ENCODE measurements around the gene EIF3K. TPM values are rescaled to one million over a fixed set of nuclear protein-coding genes. Genes with fewer than 3 reads are reported as not detected.

EIF3K gene
- total RNA-seq, 1 donor from 2014 or later, result 321 TPM

DNA sequence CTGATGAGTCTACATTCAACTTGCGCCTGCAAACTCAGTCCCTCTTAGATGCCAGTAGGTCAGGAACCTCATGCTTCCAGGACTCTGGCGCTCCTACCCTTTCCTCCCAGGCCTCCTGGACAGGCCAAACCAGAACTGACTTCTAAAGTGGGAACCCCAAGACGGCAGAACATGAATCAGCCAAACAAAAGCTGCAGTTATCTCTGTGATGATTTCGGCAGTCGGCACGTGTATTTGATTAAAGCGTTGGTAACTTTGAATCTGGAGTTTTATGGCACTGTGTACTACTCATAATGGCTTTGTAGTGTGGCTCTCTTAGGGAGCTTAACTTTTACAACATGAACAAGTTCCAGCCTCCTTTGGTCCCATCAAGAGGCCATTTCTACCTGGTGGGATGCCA lies 42.1 kb downstream of the EIF3K start:
- Mint-ChIP-seq H3K27me3 (no peaks in the 10 kb centered on the region), H3K36me3 (ENCODE audit: low read depth) (peaks cover 28% of the 10 kb centered on the region), H3K9me3 (no peaks in the 10 kb centered on the region), H3K27ac (no peak overlapping the region), H3K4me3 (no peak overlapping the region), H3K4me1 (peaks cover 53% of the 10 kb centered on the region)
- intact Hi-C loops (cut with micrococcal nuclease), result no loop called here
- no peak for DNase-seq

DNA sequence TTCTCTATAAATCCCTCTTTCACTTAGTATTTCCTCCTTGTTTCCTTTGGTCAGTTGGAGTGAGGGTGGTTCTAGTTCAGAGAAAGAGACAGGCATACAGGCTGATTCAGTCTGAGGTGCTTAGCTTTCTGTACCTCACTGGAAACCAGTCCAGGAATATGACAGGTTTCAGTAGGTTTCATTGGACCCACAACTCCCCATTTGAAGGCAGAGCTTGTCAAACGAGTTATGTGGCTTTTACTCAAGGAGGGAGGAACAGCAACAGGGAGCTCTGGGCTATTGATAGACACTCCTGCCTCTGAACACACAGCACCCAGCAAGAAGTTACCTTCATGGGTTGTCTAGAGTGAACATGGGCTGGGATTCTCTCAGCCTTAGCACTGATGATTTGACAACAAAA lies 43.0 kb downstream of the EIF3K start:
- intact Hi-C loops (cut with micrococcal nuclease), result no loop called here
- H3K27ac Mint-ChIP-seq, result no peak overlapping the region
- peaks cover 26% of the 10 kb centered on the region for H3K36me3 Mint-ChIP-seq (ENCODE audit: low read depth)
- H3K27me3 Mint-ChIP-seq, result no peaks in the 10 kb centered on the region
- peaks cover 53% of the 10 kb centered on the region for H3K4me1 Mint-ChIP-seq
- H3K4me3 Mint-ChIP-seq, result no peak overlapping the region
- H3K9me3 Mint-ChIP-seq, result no peaks in the 10 kb centered on the region
- DNase-seq, result no peak

DNA sequence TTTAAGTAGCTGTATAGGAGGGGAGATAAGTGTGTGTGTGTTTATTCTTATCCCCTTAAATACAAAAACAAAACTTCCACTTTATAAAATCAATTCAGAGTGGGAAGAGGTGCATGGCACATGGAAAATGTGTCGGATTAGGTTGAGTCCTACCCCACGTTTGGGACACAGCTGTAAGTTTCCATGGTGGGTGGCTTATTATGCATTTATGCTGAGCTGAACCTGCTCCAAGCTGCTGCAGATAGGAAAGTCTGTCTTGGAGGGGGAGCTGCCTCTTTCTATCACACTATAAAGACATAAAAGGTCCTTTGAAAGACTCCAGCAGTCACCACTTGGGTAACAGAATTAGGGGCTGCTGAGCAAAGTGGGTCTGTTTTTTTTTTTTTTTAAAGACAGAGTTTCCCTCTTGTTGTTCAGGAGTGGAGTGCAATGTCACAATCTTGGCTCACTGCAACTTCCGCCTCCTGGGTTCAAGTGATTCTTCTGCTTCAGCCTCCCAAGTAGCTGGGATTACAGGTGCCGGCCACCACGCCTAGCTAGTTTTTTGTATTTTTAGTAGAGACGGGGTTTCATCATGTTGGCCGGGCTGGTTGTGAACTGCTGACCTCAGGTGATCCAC lies 43.7 kb downstream of the EIF3K start:
- peaks cover 25% of the 10 kb centered on the region for H3K36me3 Mint-ChIP-seq (ENCODE audit: low read depth)
- no peaks in the 10 kb centered on the region for H3K9me3 Mint-ChIP-seq
- H3K27me3 Mint-ChIP-seq, result no peaks in the 10 kb centered on the region
- H3K27ac Mint-ChIP-seq, result no peak overlapping the region
- peaks cover 53% of the 10 kb centered on the region for H3K4me1 Mint-ChIP-seq
- DNase-seq, result no peak
- intact Hi-C loops (cut with micrococcal nuclease), result no loop called here
- H3K4me3 Mint-ChIP-seq, result no peak overlapping the region

DNA sequence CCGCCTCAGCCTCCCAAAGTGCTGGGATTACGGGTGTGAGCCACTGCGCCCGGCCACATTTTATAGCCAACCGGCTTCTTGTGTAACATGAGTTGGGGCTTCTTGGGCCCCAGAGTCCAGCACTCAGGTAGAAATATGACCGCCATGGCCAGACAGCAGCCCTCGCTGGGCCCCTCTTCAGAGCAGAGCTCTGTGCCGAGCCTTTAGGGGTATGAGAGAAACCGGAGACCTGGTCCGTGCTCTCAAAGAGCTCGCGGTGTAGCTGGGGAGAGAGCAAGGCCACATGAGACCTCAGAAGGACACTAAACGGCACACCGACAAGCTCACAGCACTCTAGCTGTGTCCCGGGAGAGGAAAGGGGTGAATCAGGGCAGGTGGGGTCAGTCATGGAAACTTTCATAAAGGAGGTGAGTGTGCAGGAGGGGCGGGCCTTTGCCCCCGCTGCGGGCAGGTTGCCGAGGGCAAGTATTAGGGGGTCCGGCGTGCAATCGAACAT lies 44.2 kb downstream of the EIF3K start:
- peaks cover 53% of the 10 kb centered on the region for H3K4me1 Mint-ChIP-seq

DNA sequence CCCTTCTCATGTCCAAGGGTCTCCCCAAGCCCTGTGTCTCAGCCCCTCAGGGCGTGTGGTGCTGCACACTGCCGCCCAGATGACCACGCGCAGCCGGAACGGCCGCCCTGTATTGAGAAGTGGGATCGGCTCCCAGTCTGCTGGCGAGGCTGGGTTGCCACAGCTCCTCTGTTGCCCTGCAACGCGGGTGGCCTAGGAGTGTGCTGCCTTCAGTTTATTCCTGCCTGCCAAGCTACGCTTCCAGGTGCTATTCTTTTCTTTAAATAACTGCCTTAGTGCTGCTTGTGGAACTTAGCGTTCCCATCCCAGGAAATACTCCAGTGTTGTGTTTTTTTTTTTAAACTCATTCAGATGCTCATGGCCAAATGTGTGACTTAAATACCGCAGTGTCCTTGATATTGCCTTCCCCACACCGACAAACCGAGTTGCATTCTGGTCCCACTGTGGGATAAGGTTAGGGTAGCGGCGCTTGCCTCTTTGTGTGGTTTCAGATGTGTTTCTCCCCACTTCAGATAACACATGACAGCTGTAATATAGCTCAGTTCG lies 45.0 kb downstream of the EIF3K start:
- peaks cover 55% of the 10 kb centered on the region for H3K4me1 Mint-ChIP-seq

More for the DNA sequence above, 44.2 kb downstream of the EIF3K start:
- no peak for DNase-seq
- intact Hi-C loops (cut with micrococcal nuclease), result no loop called here
- Mint-ChIP-seq H3K27ac (no peak overlapping the region), H3K36me3 (ENCODE audit: low read depth) (peaks cover 24% of the 10 kb centered on the region), H3K9me3 (no peaks in the 10 kb centered on the region), H3K27me3 (no peaks in the 10 kb centered on the region), H3K4me3 (no peak overlapping the region)

DNA sequence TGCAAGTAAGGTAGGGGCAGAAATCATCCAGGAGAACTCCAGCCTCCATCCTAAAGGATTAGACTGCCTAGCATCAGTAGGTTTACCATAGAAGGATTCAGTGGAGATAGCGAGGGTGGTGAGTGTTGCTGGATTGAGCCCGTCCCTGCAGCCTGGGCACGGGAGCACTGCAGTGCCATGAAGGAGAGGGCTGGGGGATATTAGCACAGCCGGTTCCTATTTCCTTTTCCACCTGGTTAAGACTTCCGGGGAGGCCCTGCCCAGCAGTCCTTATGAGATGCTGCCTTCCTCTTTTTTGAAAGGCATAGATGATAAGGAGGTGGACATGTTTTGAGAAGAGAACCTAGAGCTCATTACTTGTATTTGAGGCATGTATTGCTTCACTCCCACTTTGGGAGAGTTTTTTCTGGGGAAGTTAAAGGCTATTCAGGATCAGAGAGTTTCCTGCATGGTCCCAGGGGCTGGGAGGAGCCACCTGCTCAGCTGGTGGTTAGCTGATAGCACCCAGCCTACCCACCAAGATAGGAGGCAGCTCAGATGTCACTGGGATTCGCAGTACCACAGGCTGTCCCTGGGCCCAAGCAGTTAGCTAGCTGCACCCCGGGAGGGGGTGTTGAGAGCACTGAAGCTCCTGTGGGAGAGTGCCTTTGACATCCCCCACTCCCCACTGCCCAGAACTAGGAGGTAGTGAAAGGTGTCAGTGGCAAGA lies 45.7 kb downstream of the EIF3K start:
- Mint-ChIP-seq H3K27me3 (no peaks in the 10 kb centered on the region), H3K27ac (peak overlapping the region; percentile 19), H3K36me3 (ENCODE audit: low read depth) (peaks cover 29% of the 10 kb centered on the region), H3K4me3 (peak overlapping the region; percentile 5), H3K4me1 (peaks cover 61% of the 10 kb centered on the region), H3K9me3 (no peaks in the 10 kb centered on the region)
- intact Hi-C loops (cut with micrococcal nuclease), result no loop called here
- DNase-seq, result no peak

More for the DNA sequence above, 45.0 kb downstream of the EIF3K start:
- intact Hi-C loops (cut with micrococcal nuclease), result no loop called here
- Mint-ChIP-seq H3K36me3 (ENCODE audit: low read depth) (peaks cover 26% of the 10 kb centered on the region), H3K27me3 (no peaks in the 10 kb centered on the region), H3K27ac (no peak overlapping the region), H3K9me3 (no peaks in the 10 kb centered on the region), H3K4me3 (peak overlapping the region; percentile 5)
- DNase-seq, result no peak

DNA sequence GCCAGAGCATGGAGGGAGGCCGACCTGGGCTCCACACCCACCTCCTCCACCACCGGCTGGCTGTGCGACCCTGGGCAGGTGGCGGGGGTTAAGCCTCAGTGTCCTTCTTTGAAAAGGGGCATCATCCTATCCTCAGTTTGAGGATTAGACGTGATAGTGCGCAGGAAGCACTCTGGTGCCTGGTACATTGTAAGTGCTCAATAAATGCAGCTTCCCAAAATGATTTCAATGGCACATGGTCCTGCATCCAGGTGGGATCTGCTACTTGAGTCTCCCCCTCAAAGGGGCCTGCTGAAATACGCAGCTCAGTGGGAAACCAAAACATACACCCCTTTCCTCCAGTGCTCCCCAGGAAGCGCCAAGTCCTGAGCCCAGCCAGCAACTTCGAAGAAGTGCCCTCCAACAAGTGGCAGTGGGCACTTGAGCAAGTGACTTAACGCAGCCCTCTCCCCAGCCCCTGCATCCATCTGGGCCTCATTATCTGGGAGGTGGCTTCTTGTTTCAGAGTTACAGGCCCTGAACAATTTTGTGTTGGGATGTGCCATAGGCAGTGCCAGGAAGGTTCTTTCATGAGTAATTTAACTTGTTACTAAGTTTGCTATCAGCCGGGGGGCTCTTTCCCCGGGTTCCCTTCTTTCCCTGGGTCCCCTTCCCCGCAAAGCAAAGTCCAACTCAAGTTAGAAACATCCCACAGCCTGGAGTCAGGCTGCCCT lies 46.4 kb downstream of the EIF3K start:
- peak overlapping the region; percentile 16 for H3K27ac Mint-ChIP-seq
- DNase-seq, result no peak
- peaks cover 32% of the 10 kb centered on the region for H3K36me3 Mint-ChIP-seq (ENCODE audit: low read depth)
- no peak overlapping the region for H3K4me3 Mint-ChIP-seq
- H3K9me3 Mint-ChIP-seq, result no peaks in the 10 kb centered on the region
- peaks cover 68% of the 10 kb centered on the region for H3K4me1 Mint-ChIP-seq
- no peaks in the 10 kb centered on the region for H3K27me3 Mint-ChIP-seq
- intact Hi-C loops (cut with micrococcal nuclease), result no loop called here

DNA sequence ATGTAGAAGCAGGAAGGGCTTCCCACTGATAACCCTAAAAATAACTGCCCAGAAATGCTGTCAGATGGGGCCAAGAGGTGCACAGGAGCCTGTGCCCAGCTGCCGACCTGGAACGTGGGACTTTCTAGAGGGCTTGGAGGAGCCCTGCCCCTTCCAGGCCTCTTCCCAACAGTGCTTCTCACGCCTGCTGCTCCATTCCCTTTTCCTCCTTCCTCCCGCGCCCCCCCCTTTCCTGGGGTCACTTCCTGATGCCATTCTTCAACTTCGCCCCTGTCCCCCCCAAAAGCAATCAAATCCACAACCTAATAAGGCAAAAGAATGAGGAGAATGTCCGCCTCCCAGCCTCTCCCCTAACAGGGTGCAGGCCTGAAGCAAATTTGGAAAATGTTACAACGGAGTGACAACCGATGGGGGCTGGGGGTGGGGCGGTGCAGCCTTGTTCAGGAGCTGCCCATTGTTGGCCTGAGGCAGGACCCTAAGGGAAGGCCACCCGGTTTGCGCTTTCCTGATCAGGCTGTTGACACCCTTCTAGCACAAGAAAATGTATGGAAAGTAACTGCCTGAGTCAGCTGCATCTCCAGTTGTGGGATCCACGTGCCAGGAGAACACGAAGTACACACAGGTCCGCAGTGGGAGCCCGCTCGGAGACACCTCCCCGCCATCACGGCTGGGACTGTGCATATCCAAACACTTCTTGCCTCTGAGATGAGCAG lies 47.1 kb downstream of the EIF3K start:
- Mint-ChIP-seq H3K36me3 (ENCODE audit: low read depth) (peaks cover 28% of the 10 kb centered on the region), H3K4me3 (peak overlapping the region; percentile 26), H3K9me3 (no peaks in the 10 kb centered on the region), H3K27ac (peak overlapping the region; percentile 16), H3K27me3 (no peaks in the 10 kb centered on the region), H3K4me1 (peaks cover 67% of the 10 kb centered on the region)
- intact Hi-C loops (cut with micrococcal nuclease), result no loop called here
- no peak for DNase-seq

DNA sequence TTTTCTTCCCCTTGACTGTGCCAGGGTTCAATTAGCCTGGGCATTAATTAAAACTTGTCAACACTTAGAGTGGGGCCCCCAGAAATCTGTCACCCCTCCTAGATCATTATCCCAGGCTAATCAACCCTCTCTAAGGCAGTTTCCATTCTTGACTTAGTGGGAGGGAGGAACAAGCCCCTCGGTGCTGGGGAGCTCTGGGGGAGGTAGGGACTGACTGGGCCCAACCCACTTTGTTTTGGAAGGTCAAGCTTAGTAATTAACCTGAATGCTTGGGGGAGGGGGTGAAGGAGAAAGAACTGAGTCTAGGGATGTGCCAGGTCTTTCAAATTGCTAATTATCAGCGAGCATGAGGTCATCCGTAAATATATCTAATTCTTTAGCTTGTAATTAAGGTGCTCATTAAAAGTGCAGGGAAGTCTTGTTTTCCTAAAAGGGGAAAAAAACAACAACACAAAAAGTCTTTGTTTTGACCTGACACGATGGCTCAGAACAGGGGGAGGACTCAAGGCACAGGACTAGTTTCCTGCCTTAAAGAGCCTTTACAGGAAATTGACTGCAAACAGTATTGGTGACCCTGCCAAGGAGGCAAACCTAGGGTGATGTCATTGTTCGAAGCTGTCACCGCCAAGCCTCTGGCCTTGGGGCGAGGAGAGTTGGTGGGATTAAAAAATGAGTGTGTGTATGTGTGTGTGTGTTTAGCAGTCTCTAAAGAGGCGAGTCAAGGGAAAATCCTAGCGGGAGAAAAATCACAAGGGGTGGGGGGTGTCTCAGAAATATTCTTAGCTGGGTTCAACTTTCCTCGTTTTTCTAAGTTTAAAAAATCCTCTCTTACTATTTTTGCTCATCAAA lies 47.9 kb downstream of the EIF3K start:
- peaks cover 31% of the 10 kb centered on the region for H3K36me3 Mint-ChIP-seq (ENCODE audit: low read depth)
- peak; percentile 74 for DNase-seq
- intact Hi-C loops (cut with micrococcal nuclease), result no loop called here
- peak overlapping the region; percentile 10 for H3K4me3 Mint-ChIP-seq
- no peaks in the 10 kb centered on the region for H3K27me3 Mint-ChIP-seq
- peaks cover 67% of the 10 kb centered on the region for H3K4me1 Mint-ChIP-seq
- H3K27ac Mint-ChIP-seq, result peak overlapping the region; percentile 30
- no peaks in the 10 kb centered on the region for H3K9me3 Mint-ChIP-seq

DNA sequence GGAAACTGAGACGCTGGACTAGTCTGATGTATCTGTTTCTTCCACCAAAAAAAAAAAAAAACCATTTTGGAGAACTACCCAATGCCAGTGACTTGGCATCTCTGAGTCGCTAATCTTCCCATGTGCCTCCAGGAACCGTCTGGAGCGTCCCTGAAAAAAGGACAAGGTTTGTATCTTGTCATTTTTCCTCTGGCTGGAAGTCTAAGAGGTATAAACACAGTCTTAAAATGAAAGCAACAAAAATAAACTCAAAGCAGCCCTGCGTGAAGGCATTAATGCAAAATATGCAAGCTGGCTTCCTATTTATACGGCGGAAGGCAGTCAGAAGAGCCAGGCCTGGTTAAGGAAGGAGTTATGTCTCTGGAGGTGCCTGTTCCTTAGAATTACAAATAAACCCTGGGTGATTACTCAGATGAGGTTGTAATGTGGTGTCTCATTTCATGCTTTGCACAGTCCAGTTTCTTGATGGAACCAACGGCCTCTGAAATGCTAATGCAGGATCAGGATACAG lies 48.7 kb downstream of the EIF3K start:
- Mint-ChIP-seq H3K4me3 (no peak overlapping the region), H3K4me1 (peaks cover 63% of the 10 kb centered on the region), H3K36me3 (ENCODE audit: low read depth) (peaks cover 32% of the 10 kb centered on the region), H3K27ac (no peak overlapping the region), H3K9me3 (no peaks in the 10 kb centered on the region), H3K27me3 (no peaks in the 10 kb centered on the region)
- intact Hi-C loops (cut with micrococcal nuclease), result no loop called here
- DNase-seq, result no peak

DNA sequence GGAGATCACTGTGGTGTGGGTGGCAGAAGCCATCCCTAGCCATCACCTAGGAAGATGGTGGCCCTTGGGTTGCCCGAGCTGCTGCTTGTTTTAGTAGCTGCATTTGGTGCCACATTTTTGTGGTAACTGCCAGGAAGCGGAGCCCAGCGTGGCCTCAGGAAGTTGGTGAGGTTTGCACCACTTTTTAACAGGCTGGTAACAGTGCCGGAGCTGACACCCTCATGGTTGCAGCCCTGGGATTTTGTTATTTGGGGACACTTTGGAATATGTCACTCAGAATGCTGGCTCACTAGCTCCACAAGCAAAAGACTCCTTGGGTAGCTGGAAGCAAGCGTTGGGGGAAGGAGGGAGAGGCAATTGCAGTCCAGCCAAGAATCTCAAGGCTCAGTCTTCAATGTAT lies 50.6 kb downstream of the EIF3K start:
- Mint-ChIP-seq H3K36me3 (ENCODE audit: low read depth) (peaks cover 25% of the 10 kb centered on the region), H3K27ac (peak overlapping the region; percentile 5), H3K4me1 (peaks cover 61% of the 10 kb centered on the region), H3K27me3 (no peaks in the 10 kb centered on the region), H3K9me3 (no peaks in the 10 kb centered on the region), H3K4me3 (peak overlapping the region; percentile 37)
- intact Hi-C loops (cut with micrococcal nuclease), result no loop called here
- DNase-seq, result peak; percentile 74

DNA sequence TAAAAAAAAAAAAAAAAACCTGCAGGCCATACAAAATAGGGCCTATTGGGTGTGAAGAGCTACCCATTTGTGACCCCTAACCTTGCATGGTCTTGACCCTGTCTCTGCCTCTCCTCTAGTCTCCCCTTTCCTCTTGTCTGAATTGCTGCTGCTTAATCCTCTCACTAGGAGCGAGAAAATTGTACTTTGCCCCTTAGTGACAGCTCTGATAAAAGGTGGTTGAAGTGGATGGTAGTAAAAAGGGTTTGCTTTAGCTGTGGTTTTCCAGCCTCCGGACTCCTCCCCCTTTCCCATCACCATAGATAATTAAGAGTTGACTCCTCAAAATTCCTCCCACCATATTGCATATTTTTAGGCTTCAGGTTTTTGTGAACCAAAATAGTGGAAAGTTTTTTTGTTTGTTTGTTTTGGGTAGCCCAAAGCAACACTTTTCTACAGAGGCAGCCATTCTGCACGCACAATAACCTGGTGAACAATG lies 52.0 kb downstream of the EIF3K start:
- no peaks in the 10 kb centered on the region for H3K27me3 Mint-ChIP-seq

More for the DNA sequence above, 52.0 kb downstream of the EIF3K start:
- Mint-ChIP-seq H3K36me3 (ENCODE audit: low read depth) (peaks cover 25% of the 10 kb centered on the region), H3K27ac (no peak overlapping the region), H3K4me1 (peaks cover 67% of the 10 kb centered on the region), H3K4me3 (no peak overlapping the region), H3K9me3 (no peaks in the 10 kb centered on the region)
- intact Hi-C loops (cut with micrococcal nuclease), result no loop called here
- no peak for DNase-seq

Measured in activated CD4-positive, alpha-beta T cell treated with anti-CD3 and anti-CD28 coated beads, Interleukin-2, amount 10 ng/mL, durations not matched to agents 24 days and 14 days (primary cell).